ENCODE results near the gene NAV2.

- no peak for TF ChIP-seq CTCF (IDR thresholded peaks at IDR 0.05; ENCODE audit: low read depth, low read length)
- no peak for TF ChIP-seq MYC (IDR thresholded peaks at IDR 0.05; ENCODE audit: low read depth, low read length)
These were observed 320.1 kb downstream of the NAV2 start for GRCh38 chr11:20032577-20033260.

Measured in NB4 (cell line).